Measurements from ENCODE around the gene ACSM2A.

GRCh38 chr16:20504418-20504817, 53.1 kb downstream of the ACSM2A start:
- TF ChIP-seq, protein P1, sequence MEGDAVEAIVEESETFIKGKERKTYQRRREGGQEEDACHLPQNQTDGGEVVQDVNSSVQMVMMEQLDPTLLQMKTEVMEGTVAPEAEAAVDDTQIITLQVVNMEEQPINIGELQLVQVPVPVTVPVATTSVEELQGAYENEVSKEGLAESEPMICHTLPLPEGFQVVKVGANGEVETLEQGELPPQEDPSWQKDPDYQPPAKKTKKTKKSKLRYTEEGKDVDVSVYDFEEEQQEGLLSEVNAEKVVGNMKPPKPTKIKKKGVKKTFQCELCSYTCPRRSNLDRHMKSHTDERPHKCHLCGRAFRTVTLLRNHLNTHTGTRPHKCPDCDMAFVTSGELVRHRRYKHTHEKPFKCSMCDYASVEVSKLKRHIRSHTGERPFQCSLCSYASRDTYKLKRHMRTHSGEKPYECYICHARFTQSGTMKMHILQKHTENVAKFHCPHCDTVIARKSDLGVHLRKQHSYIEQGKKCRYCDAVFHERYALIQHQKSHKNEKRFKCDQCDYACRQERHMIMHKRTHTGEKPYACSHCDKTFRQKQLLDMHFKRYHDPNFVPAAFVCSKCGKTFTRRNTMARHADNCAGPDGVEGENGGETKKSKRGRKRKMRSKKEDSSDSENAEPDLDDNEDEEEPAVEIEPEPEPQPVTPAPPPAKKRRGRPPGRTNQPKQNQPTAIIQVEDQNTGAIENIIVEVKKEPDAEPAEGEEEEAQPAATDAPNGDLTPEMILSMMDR (IDR thresholded peaks at IDR 0.05): no peak
- TF ChIP-seq POLR2A (IDR thresholded peaks at IDR 0.05): no peak
